Measurements from ENCODE around the gene HMGB3.

DNA sequence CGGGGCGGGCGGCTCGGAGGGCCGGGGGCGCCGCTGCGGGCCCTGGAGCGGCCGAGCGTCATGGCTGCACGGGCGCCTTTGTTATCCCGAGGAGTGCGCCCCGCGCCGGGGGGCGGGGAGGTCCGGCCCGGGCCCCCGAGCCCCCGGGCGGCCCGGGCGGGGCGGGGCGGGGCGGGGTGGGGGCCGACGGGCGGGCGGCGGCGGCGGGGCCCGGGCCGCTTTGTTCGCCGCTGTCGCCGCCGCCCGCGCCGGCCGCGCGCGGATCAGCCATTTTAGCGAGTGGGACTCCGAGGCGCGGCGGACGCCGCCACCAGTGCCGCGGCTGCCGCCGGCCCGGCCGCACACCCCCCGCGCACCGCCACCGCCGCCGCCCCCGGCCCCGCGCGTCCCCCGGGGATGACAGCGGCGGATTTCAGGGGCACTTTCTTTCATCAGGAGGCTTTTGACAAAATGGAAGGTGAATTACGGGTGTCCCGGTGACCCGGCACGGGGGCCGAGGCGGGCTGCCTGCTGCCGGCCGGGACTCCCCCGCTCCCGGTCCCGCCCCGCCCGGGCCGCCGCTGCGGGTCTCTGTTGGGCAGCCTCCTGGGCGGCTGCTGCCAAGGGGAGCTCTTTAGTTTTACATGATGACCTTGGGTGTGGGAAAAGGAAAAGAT, 1.2 kb downstream of the HMGB3 start:
- TF ChIP-seq POLR2A (IDR thresholded peaks at IDR 0.05) = no peak
- no peak for TF ChIP-seq POLR2AphosphoS5 (IDR thresholded peaks at IDR 0.05)
